ENCODE results near the gene CTSD.

GRCh38 chr11:1743585-1744136 lies 20.1 kb downstream of the CTSD start:
- no peak for TF ChIP-seq CTCF (IDR thresholded peaks at IDR 0.05)
- TF ChIP-seq POLR2A (IDR thresholded peaks at IDR 0.05), result no peak
- peak in 1 of 2 donors; percentile 10 for TF ChIP-seq EP300 (IDR thresholded peaks at IDR 0.05)

Measured in tibial nerve (tissue), 4 donors.